GM10248 (cell line): ENCODE data around the gene KRTAP10-5.
"Not testable (repeated sequence)": the region's sequence is repeated elsewhere in the genome, so short reads cannot be mapped to it uniquely, and the experiment has no call there.

Source experiments
- CTCF ChIA-PET: fragments of 300-600 bp; sonication (Branson Sonifier 250); formaldehyde crosslinking; extraction: SDS; loops from one replicate; lab custom pipeline; 2021; ENCODE audit warnings: antibody characterized with exemption; lab: Yijun Ruan, JAX
- POLR2A ChIA-PET: fragments of 350-650 bp; sonication (Branson Sonifier 250); formaldehyde crosslinking; extraction: SDS; loops from one replicate; lab custom pipeline; 2020; ENCODE audit warnings: antibody characterized with exemption; lab: Yijun Ruan, JAX
- DNase-seq: peaks from one replicate; pipeline ENCODE4 v3.0.0; 2012; ENCODE audit errors: extremely low spot score
- CTCF ChIP-seq: IDR thresholded peaks from 2 replicates; pipeline ENCODE4 v1.5.1; 2012; ENCODE audit warnings: mild to moderate bottlenecking, low read depth; ENCODE audit errors: extremely low read depth, missing control alignments, control extremely low read depth

KRTAP10-5 gene

GRCh38 chr21:44595524-44595923 lies 15.1 kb upstream of the KRTAP10-5 start:
- DNase-seq: no peak
- CTCF ChIA-PET: interaction anchor here (0.7 kb wide), 1 partner anchor 12 kb away, joined by 3 read pairs; no protein-coding TSS in a partner anchor
- POLR2A ChIA-PET: no interaction called here
- no peak for TF ChIP-seq CTCF

GRCh38 chr21:44594406-44594916 lies 14.1 kb upstream of the KRTAP10-5 start:
- ChIA-PET CTCF (no interaction called here), POLR2A (no interaction called here)
- no peak for TF ChIP-seq CTCF
- no peak for DNase-seq

GRCh38 chr21:44593598-44594405 lies 13.4 kb upstream of the KRTAP10-5 start:
- CTCF ChIA-PET: no interaction called here
- TF ChIP-seq CTCF: no peak
- no peak for DNase-seq
- POLR2A ChIA-PET: no interaction called here

- DNase-seq: no peak
- ChIA-PET POLR2A (no interaction called here), CTCF (no interaction called here)
- TF ChIP-seq CTCF: no peak
These were observed 12.3 kb upstream of the KRTAP10-5 start, which contains the start of gene KRTAP10-6 for GRCh38 chr21:44592446-44593311. Gene KRTAP10-6, minus strand, starts transcription at chr21:44592505. Its CDS starts 21 bp downstream, at chr21:44592484.

GRCh38 chr21:44591801-44592130 lies 11.4 kb upstream of the KRTAP10-5 start:
- CTCF ChIA-PET, POLR2A ChIA-PET, DNase-seq: not testable (repeated sequence)

- POLR2A ChIA-PET, CTCF ChIA-PET, DNase-seq: not testable (repeated sequence)
These were observed 10.7 kb upstream of the KRTAP10-5 start for GRCh38 chr21:44590897-44591800.

GRCh38 chr21:44590311-44590721 lies 9.9 kb upstream of the KRTAP10-5 start:
- ChIA-PET CTCF (no interaction called here), POLR2A (no interaction called here)
- no peak for TF ChIP-seq CTCF
- DNase-seq: no peak
